Endothelial cell of umbilical vein (primary cell): Measurements from ENCODE around the gene TMPRSS12. TPM values are rescaled to one million over a fixed set of nuclear protein-coding genes. Genes with fewer than 3 reads are reported as not detected.

ENCODE experiments used
- BruUV-seq: library from RNA; stranded (reverse); fragments of 400-500 nt; replicated peaks from 2 replicates; lab custom pipeline; 2021; lab: Mats Ljungman, UMichigan
- CTCF ChIA-PET: fragments of 300-600, 350-600 bp; sonication (Branson Sonifier 250); formaldehyde crosslinking; loops from one replicate; lab custom pipeline; 2021; ENCODE audit warnings: antibody characterized with exemption, inconsistent platforms; lab: Charles Lee
- POLR2A ChIA-PET: fragments of 300-600, 350-600 bp; sonication (Branson Sonifier 250); formaldehyde crosslinking; loops from one replicate; lab custom pipeline; 2021; ENCODE audit warnings: antibody characterized with exemption, inconsistent platforms; lab: Charles Lee
- DNase-seq: peaks from one replicate; pipeline ENCODE4 v3.0.0-alpha.2; 2011; ENCODE audit warnings: low read depth, low spot score
- FAIRE-seq: peaks from 2 replicates; lab custom pipeline; 2011; peaks lifted over from hg19 to GRCh38; lab: Jason Lieb, UNC
- H2AFZ ChIP-seq: 2 replicates; pipeline ENCODE4 v1.6.0; 2012; ENCODE audit warnings: low read depth, low read length, control low read depth, inconsistent platforms
- H3K27ac ChIP-seq: 2 replicates; pipeline ENCODE4 v1.5.1; 2011; ENCODE audit warnings: low read depth, mild to moderate bottlenecking, control low read depth, low read length, moderate library complexity; ENCODE audit not compliant: insufficient read depth
- H3K27me3 ChIP-seq, 2 experiments: 2 replicates each; pipeline versions ENCODE4 v1.6.0 to v1.6.1; 2011; ENCODE audit warnings: low read length in 2 of 2, mixed read lengths in 1 of 2; ENCODE audit not compliant: control insufficient read depth in 2 of 2, insufficient read depth in 2 of 2
- H3K36me3 ChIP-seq, 2 experiments: 2 replicates in 1 of 2; 3 replicates in 1 of 2; pipeline ENCODE4 v1.5.1; 2011; ENCODE audit warnings: low read length in 2 of 2, mild to moderate bottlenecking in 1 of 2, moderate library complexity in 1 of 2; ENCODE audit not compliant: control insufficient read depth in 2 of 2, insufficient read depth in 2 of 2; ENCODE audit errors: extremely low read depth in 1 of 2
- H3K4me1 ChIP-seq: 3 replicates; pipeline ENCODE4 v1.5.1; 2011; ENCODE audit warnings: mild to moderate bottlenecking, low read length; ENCODE audit not compliant: control insufficient read depth, insufficient read depth; ENCODE audit errors: extremely low read depth
- H3K4me2 ChIP-seq: 2 replicates; pipeline ENCODE4 v1.6.1; 2011; ENCODE audit warnings: low read length, control low read depth, mixed read lengths; ENCODE audit not compliant: insufficient read depth
- H3K4me3 ChIP-seq, 3 experiments: fragments of 200-600 bp in 1 of 3; sonication (generic), shearing (Covaris generic) in 1 of 3; replicated peaks in 1 of 3; 2 replicates each; pipeline ENCODE4 v1.5.1; 2011 to 2016; ENCODE audit warnings: control low read depth in 3 of 3, low read length in 3 of 3, mild to moderate bottlenecking in 2 of 3, inconsistent platforms in 1 of 3, low read depth in 1 of 3, moderate library complexity in 1 of 3; ENCODE audit not compliant: insufficient read depth in 1 of 3
- H3K79me2 ChIP-seq: 2 replicates; pipeline ENCODE4 v1.6.0; 2012; ENCODE audit warnings: low read length, inconsistent platforms; ENCODE audit not compliant: control insufficient read depth, insufficient read depth
- H3K9ac ChIP-seq: replicated peaks from 2 replicates; pipeline ENCODE3; 2011; ENCODE audit warnings: low read length, control low read depth; ENCODE audit not compliant: insufficient read depth; ENCODE audit errors: extremely low read depth
- H3K9me1 ChIP-seq: replicated peaks from 3 replicates; pipeline ENCODE4 v1.6.0; 2011; ENCODE audit warnings: mild to moderate bottlenecking, low read length; ENCODE audit not compliant: control insufficient read depth, insufficient read depth; ENCODE audit errors: extremely low read depth
- H3K9me3 ChIP-seq: replicated peaks from 2 replicates; pipeline ENCODE4 v1.5.1; 2012; ENCODE audit warnings: low read length, inconsistent platforms; ENCODE audit not compliant: control insufficient read depth, insufficient read depth
- H4K20me1 ChIP-seq: replicated peaks from 2 replicates; pipeline ENCODE3; 2011; ENCODE audit warnings: mild to moderate bottlenecking, low read length; ENCODE audit not compliant: control insufficient read depth, insufficient read depth; ENCODE audit errors: extremely low read depth
- CTCF ChIP-seq, 2 donors: IDR thresholded peaks; 1 replicate in 1 of 2; 2 replicates in 1 of 2; pipeline ENCODE4 v1.5.1; 2011; ENCODE audit warnings: low read length in 2 of 2, mild to moderate bottlenecking in 2 of 2, moderate library complexity in 2 of 2, control low read depth in 1 of 2, inconsistent platforms in 1 of 2, low read depth in 1 of 2; ENCODE audit not compliant: insufficient read depth in 1 of 2; ENCODE audit errors: extremely low read depth in 1 of 2
- EZH2 ChIP-seq: IDR thresholded peaks from 2 replicates; pipeline ENCODE4 v1.6.1; 2012; ENCODE audit warnings: borderline replicate concordance, low read depth, mild to moderate bottlenecking, moderate library complexity, low read length, inconsistent platforms; ENCODE audit not compliant: severe bottlenecking
- GATA2 ChIP-seq: IDR thresholded peaks from 2 replicates; pipeline ENCODE4 v1.7.0; 2011; ENCODE audit warnings: low read depth, mild to moderate bottlenecking, moderate library complexity, mixed read lengths, low read length; ENCODE audit not compliant: insufficient read length, insufficient read depth
- JUN ChIP-seq: IDR thresholded peaks from 2 replicates; pipeline ENCODE4 v1.6.1; 2011; ENCODE audit warnings: borderline replicate concordance, low read depth; ENCODE audit not compliant: insufficient read length, insufficient read depth
- MYC ChIP-seq: IDR thresholded peaks from one replicate; pipeline ENCODE4 v1.6.1; 2011; ENCODE audit warnings: mild to moderate bottlenecking, low read depth, low read length
- POLR2AphosphoS5 ChIP-seq: IDR thresholded peaks from 2 replicates; pipeline ENCODE4 v1.6.1; 2012; ENCODE audit warnings: low read depth, mild to moderate bottlenecking, control low read depth, low read length, moderate library complexity; ENCODE audit not compliant: insufficient read depth
- dilution Hi-C: fragments of 300-500 bp; cut with MboI; formaldehyde crosslinking; loops from one replicate; pipeline ENCODE4 v1.15.0; 2019; ENCODE audit warnings: low sequenced_read_pairs; ENCODE audit not compliant: extremely low pct_ligation_motif_present
- intact Hi-C: fragments of 100-400 bp; cut with micrococcal nuclease; formaldehyde crosslinking; loops from one replicate; pipeline ENCODE4 v1.10.0; 2022
- polyA plus RNA-seq, 4 experiments: library from polyadenylated mRNA; depleted of rRNA in 3 of 4; stranded (reverse) in 3 of 4; unstranded in 1 of 4; fragments of >200 nt; gene quantifications; 2 replicates each; pipeline versions ENCODE4 v1.2.1 to v1.2.3, GENCODE V29; 2011 to 2012; ENCODE audit warnings: missing spikeins in 1 of 4
- total RNA-seq: library from RNA; stranded (reverse); gene quantifications from 2 replicates; pipeline ENCODE4 v1.2.3, GENCODE V29; 2021

Gene TMPRSS12
- total and polyA plus RNA-seq, 2 donors (not counting 3 experiments of a cell fraction or from before 2014, with no cell fraction given) = not detected

GRCh38 chr12:50932787-50933280, 90.1 kb downstream of the TMPRSS12 start:
- no peak overlapping the region for H3K9ac ChIP-seq
- H3K9me3 ChIP-seq = no peaks in the 10 kb centered on the region
- no peak overlapping the region for H3K4me3 ChIP-seq
- no peak overlapping the region for H3K27ac ChIP-seq
- ChIA-PET CTCF (no interaction called here), POLR2A (no interaction called here)
- DNase-seq = no peak
- dilution Hi-C loops (no loop called here), intact Hi-C loops (no loop called here)
- no peaks in the 10 kb centered on the region for H3K9me1 ChIP-seq
- H3K36me3 ChIP-seq = peaks cover 0 to 3% of the 10 kb centered on the region in 2 experiments
- H4K20me1 ChIP-seq = no peaks in the 10 kb centered on the region
- no peaks in the 10 kb centered on the region for H3K79me2 ChIP-seq
- no peaks in the 10 kb centered on the region for H3K4me1 ChIP-seq
- no peak overlapping the region for H2AFZ ChIP-seq
- H3K4me2 ChIP-seq = no peak overlapping the region
- BruUV-seq = no TSS peak
- no peaks in the 10 kb centered on the region for H3K27me3 ChIP-seq
- no peak for FAIRE-seq
- TF ChIP-seq CTCF (IDR thresholded peaks at IDR 0.05; ENCODE audit: extremely low read depth in 1 of 2, insufficient read depth in 1 of 2, low read depth in 1 of 2, low read length in 2 of 2) = no peak
- TF ChIP-seq POLR2AphosphoS5 = no peak
- no peak for TF ChIP-seq GATA2
- no peak for TF ChIP-seq MYC
- no peak for TF ChIP-seq JUN
- TF ChIP-seq EZH2 = no peak
